SKM-1 treated with dmso at 0.1 percent for 144 hours (cell line): ENCODE data around the gene LRRK1.
"Not testable (repeated sequence)": the region's sequence is repeated elsewhere in the genome, so short reads cannot be mapped to it uniquely, and the experiment has no call there.

ENCODE experiments used
- DNase-seq: peaks from one replicate; lab custom pipeline; 2025; ENCODE audit not compliant: unreplicated experiment; lab: John Stamatoyannopoulos, UW

The LRRK1 gene

DNA sequence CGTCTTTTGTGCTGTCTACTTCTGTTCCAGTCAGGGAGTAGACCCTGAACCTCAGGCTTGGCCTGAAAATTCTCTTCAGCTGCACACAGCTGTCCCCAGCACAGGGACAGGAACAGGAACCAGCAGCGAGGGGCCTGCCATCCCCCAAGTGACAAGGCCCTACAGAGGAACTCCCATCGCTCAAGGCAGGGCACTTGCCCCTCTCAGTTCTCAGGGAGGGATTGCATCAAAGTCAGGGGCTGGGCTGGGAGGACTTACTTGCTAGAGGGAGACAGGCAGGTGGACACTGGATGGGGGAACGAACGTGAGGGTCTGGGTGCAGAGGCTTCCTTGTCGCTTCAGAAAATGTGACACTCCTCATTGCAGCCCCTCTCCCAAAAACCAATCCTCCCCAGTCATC is 169.1 kb downstream of the LRRK1 start:
- DNase-seq: no peak

DNA sequence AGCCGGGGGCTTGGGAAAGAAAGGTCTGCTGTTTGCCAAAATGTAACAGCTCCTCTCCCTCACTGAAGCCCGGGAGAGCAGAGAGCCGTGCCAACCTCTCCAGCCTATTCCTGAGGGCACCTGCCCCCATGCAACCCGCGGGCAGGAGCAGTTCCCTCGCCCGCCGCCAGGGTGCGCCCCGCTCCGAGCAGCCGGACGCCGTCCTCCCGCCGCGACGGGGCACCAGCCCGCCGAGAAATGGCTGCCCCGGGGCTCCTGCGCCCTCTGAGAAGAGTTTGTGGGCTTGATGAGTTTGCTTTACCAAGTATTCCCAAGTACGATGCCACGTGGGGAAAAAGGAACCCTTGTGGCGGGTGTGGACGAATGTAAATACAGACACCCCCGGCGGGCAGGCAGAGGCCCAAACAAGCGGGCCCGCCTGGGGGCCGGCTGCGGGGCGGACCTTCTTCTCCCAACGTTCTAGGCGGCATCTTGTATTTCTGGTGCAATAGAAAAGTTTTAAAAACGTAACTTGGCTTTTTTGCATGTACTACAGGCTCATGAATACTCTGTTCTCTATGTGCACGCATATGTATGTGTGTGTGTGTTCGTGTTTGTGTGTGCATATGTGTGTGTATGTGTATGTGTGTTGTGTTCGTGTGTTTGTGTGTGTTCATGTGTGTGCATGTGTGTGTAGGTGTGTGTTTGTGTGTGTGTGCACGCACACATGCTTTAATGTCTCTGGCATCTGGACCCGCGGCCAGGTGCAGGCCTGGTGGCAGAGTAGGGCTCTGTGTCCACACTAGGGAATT is 169.8 kb downstream of the LRRK1 start:
- DNase-seq: peak; percentile 31

DNA sequence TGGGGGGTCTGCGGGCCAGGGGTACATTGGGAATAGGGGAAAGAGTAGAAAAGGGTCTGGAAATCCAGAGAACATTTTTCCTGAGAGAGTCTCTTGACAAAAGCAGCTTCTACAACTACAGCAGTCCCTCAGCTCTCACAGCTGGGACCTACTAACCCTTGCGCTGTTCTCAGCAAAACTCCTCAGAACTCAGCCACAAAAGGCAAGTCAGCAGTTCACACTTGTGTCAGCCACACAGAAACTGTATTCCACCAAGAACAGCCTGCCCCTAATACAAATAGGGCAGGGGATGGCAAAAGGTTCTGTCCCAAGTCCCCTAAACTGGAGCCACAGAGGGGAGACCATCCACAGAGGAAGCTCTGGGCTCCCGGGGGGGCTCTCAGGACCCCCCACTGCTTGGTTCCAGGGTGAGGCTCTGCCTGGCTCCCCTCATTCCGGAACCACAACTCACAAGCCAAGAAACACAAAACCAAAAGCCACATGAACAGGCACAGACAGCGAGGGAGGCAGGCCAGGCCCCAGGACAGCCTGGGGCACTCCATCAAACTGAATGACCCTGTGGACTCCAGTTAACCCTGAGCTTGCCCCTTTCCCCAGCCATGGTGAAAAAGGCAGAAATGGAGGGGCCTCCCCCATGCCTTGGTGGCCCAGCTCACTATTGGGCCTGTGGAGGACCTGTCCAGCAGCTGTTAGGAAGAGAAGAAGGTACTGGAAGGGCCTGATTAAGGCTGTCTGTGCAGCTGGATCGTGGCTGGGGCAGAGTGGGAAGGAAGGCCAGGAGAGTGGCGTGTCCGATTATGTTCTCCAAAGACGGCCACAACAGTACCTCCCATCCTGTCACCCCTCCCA is 170.6 kb downstream of the LRRK1 start:
- no peak for DNase-seq

DNA sequence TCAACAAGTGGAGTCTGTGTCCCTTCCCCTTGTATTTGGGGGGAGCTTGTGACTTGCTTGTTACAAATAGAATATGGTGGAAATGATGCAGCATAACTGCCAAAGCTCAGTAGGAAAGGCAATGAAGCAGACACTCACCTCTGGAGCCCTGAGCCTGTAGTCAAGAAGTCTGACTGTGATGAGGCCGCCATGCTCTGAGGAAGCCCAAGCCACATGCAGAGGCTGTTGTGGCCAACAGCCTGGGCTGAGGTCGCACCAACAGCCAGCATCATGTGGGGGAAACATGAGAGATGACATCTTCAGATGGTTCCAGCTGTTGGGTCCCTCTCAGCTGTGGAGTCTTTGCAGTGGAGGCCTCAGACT is 171.3 kb downstream of the LRRK1 start:
- DNase-seq: no peak

DNA sequence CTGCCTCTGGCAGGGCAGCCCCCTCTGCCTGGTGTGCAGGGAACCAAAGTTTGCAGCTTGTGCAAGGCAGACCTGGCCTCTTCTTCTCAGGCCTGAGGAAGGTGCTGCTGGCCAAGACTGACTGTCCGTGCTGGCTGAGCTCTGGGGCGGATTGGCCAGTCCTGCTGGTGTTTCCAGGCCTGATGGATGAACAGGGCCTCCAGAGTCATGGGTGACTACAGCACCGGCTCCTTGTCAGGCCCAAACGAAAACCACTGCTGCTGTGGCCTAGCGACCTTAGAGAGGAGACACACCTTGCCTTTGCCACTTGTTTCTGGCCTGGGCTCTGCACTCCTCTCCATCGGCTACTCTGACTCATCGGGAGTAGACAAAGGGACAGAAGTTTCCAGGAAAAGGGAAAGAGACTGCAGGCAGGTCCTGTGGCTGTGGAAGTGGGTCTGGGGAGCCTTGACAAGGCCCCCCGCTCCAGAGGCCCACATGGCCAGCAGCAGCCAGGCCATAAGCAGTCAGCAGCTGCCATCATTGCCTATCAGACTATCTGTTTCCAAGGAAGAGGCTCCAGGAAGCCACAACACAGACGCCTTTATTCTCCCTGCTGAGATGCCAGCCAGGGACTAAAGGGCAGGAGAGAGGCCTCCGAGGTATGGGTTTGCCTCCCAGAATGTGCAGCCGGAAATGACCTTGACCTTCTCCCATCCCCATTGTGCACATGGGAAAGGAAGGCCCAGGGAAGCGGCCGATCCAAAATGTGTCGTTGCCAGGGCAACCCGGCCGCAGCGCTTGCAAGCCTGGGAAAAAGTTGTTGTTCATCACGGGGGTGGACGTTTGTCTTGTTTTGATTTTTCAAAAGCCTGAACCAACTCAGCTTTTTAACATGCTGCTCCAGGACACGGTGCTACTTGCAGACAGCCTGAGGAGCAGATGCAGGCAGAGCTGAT is 172.2 kb downstream of the LRRK1 start:
- DNase-seq: no peak

DNA sequence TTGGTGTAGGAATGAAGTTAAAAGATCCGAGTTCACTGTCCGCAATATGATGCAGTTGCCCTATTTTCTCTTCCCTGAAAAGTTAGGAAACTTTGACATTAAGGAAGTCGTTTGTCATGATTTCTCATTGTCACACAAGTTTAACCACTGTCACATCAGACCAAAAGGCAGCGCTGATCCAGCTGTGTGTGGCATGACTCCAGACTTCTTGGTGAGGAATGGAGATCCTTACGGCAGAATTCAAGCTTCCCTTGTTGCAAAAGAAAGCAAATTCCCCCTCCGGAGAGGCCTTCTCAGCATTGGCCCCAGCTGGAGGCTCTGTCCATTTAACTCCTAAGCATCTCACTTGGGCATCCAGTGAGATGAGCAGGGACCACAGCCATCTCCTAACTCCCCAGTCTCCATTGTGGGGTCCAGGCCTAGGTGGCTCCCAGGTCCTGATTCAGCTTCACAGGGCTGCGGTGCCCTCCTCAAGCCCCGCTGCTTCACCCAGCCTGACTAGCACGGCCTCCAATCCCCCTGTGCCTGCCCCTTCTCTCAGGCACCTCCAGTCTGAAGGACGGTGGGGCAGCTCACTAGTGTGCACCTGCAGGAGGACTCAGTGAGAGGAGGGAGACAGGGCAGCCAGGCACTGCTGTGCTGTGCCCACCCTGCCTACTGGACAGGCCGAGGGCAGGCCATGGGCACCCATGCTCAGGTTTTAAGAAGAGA is 173.2 kb downstream of the LRRK1 start:
- DNase-seq: no peak

DNA sequence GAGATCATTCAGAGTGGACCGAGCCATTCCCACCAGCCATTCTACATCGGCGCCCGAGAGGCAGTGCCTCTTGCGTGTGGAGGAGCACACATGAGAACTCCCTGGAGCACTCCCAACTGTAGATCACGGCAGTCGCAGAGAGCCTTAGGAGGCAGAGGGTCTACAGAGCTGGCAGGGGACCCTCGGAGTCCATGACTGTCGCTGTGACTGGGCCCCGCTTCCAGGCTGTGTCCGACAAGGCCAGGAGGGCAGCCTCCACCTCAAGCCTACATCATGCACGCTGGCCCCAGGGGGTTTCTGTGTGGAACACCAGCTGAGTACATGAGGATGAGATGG is 173.7 kb downstream of the LRRK1 start:
- no peak for DNase-seq

DNA sequence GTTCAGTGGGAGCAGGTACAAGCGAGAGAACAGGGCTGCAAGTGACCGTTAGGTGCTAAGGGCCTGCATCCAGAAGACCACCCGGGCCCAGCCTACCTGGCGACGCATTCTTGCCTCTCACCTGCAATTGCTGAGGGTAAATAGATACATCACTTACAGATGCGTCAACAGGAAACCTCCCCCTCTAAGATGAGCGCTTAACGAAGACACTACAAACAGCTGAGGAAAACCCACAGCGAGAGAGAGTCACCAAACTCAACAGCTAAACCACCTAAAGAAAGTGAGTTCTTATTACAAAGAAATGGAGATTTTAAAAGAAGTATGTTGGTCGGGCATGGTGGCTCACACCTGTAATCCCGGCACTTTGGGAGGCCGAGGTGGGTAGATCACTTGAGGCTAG is 174.8 kb downstream of the LRRK1 start:
- DNase-seq: no peak

DNA sequence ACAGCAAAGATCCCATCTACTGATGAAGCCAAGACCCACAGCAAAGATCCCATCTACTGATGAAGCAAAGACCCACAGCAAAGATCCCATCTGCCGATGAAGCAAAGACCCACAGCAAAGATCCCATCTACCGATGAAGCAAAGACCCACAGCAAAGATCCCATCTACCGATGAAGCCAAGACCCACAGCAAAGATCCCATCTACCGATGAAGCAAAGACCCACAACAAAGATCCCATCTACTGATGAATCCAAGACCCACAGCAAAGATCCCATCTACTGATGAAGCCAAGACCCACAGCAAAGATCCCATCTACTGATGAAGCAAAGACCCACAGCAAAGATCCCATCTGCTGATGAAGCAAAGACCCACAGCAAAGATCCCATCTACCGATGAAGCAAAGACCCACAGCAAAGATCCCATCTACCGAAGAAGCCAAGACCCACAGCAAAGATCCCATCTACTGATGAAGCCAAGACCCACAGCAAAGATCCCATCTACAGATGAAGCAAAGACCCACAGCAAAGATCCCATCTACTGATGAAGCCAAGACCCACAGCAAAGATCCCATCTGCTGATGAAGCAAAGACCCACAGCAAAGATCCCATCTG is 176.7 kb downstream of the LRRK1 start:
- not testable (repeated sequence) for DNase-seq

DNA sequence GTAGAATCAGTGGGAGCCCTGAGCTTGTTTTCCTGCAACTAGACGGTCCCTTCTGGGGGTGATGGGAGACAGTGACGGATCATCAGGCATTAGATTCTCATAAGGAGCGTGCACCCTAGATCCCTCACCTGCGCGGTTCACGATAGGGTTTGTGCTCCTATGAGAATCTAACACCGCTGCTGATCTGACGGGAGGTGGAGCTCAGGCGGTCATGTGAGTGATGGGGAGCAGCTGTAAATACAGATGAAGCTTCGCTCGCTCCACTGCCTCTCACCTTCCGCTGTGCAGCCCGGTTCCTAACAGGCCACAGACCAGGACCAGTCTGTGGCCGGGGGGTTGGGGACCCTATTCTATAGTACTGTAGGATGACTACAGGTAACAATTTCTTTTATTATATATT is 178.0 kb downstream of the LRRK1 start:
- DNase-seq: no peak

DNA sequence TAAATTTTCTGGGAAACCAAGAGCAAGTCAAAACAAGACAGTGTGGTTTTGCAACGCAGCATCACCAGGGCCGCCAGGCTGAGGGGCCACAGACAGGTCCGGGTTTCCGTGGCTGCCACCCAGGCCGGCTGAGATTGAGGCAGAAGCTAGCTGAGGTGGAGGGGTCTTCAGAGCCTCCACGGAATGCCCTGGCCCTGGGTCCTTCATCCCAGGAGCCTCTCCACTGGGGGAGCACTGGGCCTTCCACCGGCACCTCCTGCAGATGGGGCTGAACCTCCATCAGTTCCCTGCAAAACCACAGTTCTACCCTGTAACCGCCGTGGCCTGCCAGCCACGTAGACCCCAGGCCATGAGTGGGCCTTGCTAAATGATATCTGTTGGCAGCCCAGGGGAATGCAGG is 180.0 kb downstream of the LRRK1 start:
- DNase-seq: no peak

DNA sequence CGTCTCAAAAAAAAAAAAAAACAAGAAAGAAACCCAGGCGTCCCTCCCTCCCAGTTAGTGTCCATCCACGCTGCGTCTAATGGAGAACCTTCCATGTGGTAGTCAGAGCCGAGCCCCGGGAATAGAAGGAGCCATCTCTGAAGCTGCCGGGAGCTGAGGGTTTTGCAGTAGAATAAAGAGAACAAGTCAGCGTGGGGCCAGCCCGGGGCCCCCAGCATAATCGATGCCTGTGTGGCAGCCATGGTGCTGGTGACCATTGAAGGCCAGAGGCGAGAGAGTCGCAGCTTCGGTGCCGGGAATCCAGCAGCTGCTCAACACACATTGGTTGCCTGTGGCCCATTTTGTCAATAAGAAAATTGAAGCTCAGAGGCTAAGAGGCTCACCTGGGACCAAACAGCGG is 181.0 kb downstream of the LRRK1 start:
- no peak for DNase-seq

DNA sequence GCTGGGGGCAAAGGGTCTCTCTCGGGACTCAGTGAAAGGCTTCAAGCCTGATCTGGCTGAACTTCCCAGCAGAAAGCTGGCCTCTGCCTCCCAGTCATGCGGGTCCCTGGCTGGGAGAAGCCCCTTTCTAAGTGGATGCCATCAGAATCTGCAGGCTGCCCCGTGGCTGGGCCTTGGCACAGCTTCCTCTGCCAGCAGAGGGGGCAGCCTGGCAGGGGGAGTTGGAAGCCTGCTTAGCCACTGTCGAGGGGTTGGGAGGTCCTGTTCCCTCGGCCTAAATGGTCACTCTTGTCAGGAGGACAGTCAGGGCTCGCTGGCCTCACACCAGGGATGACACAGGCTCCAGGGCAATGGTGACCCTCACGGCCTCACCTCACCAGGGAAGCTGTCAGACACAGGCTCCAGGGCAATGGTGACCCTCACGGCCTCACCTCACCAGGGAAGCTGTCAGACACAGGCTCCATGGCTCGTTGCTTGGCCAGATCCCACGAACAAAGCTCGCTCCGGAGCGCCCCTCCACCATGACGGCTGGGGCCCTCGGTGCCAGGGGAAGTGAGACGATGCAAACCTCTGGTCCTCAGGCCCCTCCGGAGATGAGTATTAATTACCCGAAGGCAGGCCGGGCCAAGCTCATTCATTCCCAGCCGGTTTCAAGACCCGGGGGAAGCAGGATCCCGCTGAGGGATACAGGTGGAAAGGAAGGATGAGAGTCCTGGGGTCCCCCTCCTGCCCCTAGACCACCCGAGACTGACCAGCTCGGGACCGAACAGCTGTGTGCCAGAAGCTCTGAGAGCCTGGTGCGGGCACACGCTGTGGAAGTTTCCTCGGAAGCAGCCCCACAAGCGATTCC is 181.7 kb downstream of the LRRK1 start:
- DNase-seq: no peak

DNA sequence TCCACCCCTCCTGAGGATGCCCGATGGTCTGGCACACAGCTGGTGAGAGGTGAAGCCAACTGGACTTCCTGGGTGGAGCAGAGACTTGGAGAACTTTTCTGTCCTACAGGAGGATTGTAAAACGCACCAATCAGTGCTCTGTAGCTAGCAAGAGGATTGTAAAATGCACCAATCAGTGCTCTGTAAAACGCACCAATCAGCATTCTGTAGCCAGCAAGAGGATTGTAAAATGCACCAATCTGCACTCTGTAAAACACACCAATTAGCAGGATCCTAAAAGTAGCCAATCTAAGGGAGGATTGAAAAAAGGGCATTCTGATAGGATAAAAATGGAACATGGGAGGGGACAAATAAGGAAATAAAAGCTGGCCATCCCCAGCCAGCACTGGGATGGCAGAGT is 182.5 kb downstream of the LRRK1 start:
- DNase-seq: no peak

DNA sequence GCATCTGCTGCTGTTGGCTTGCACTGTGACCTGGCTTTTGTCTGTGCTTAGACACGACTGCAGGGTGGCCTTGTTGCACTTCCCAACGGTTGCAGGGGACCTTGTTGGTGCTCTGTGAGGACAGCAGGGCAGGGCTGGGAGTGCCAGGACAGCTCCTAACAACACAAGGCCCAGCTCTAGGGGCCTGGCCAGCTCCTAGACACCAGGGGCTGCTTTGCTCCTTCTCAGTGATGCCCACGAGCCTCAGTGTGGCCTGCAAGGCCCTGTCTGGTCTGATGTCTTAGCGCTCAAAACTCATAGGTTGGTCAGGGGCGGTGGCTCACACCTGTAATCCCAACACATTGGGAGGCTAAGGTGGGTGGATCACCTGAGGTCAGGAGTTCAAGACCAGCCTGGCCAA is 183.6 kb downstream of the LRRK1 start:
- no peak for DNase-seq

DNA sequence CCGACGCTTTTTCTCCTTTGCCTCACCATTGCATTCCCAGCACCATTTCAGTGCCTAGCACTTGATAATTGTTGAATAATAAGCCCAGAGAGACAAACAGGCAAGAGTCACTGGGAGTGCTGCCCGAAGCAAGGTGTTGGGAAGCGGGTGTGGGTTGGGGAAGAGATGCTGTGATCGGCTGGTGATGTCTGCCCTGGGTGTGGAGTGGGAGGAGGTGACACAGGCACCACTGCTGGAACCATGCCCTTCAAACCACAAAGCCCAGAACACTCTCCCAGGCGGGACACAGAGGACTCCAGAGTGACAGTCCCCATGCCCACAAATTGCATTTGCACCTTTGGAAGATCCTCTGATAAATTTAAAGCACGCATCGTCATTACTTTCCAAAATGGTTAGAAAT is 184.4 kb downstream of the LRRK1 start:
- DNase-seq: no peak

DNA sequence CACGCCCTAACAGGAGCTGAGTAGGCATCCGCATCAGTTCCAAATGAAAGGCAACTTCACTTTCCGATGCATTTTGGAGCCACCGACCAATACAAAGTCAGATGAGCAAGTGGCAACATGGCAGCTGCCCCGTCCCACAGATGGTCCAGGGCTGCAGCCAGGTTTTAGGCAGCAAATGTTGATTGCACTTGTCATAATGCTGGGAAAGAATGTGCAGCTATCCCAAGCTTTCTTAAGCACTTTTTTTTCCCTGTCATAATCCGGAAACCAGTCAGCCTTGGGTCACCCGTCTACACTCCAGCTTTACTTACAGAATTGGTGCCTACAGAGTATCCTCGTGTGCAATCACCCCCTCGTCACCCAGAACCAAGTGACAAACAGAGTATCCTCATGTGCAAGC is 185.0 kb downstream of the LRRK1 start:
- DNase-seq: no peak

DNA sequence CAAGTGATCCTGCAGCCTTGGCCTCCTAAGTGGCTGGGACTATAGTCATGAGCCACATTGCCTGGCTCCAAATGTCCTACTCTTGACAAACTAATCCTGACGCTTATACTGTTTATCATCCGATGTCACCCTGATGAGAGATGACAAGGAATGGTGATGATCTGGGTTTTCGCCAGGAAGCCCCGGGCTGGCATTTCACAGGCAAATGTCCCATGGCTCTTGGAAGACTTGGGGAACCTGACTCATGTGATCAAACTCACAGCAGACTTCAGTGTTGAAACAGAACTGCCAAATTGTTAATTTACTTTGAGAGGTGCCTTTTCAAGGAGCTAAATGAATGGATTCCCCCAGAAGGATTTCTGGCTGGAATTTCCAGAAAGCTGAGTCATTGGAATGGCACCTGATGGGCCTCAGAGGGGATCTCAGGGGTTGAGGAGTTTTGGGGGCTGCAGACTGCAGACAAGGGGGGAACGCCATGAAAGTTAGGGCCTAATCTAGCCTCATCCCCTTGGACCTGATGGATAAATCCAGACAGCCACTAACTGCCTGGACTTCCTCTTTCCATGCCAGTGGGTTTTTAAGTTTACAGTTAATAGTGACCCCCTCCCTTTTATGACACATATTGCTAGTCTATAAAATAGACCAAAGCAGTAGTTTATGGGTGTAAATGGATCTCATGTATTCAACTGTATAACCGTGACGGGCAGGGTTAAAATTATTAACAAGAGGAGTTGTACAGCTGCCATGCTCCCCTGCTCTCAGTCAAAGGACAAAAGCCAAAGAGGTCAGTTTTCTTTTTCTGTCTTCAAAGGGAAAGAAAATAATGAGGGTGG is 186.1 kb downstream of the LRRK1 start:
- no peak for DNase-seq

DNA sequence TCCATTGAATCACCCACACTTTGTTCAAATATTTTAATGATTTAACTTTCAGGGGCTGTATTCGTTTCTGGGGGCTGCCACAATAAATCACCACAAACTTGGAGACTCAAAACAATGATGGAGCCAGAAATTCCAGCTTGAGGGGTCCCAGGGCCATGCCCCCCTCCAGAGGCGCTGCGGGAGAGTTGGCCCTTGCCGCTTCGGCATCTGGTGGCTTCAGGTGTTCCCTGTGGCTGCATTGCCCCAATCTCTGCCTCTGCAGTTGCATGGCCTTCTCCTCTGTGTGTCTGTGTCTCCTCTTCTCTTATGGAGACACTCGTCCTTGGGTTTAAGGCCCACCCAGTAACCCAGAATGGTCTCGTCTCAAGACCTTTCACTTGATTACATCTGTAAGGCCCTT is 187.9 kb downstream of the LRRK1 start:
- DNase-seq: no peak
